ENCODE results near the gene HRAS. TPM values are rescaled to one million over a fixed set of nuclear protein-coding genes. Genes with fewer than 3 reads are reported as not detected.

Gene HRAS
- total and polyA plus RNA-seq, 10 of the 15 experiments (the other 5 are each of a cell fraction or from before 2014, with no cell fraction given), result 2.8 to 72.4 (median 31.7) TPM

DNA sequence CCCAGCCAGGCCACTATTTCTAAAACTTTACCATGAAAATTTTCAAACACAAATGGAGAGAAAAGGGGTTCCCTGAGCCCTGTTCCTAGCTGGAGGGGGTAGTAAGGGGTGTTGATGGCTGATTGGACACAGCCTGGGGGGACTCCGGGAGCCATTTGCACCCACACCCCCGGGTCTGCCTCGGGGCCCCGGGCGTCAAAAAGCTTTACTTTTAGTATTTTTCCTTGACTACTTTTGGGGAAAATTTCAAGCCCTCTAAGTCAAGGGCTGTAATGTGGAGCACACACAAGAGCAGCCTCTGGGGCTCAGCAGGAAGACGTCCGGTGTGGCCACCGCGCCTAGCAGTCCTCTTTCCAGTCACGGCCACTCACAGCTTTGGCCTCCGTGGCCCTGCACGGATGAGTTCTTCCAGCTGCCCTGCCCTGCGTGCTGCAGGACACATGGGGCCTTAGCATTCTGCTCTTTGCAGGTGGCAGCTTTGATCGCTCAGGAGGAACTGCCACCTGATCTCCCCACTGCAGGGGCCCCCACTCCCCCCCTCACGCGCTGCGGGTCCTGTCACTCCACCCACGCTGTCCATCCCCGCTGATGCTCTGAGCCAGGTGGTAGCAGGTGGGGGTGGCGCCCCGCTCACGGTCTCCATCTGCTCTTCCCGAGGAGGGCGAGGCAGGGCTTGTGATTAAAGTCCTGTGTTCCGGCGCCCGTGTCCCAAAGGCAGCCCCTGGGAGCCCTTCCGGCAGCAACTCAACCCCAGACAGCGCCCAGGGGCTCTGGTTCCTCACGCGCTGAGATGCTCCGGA is 42.7 kb downstream of the HRAS start (continued):
- TF ChIP-seq CREB1 (IDR thresholded peaks at IDR 0.05; ENCODE audit: low read depth), result no peak
- peak; percentile 40; the same call in 1 of the 2 replicates for TF ChIP-seq POLR2A (IDR thresholded peaks at IDR 0.05; ENCODE audit: low read depth, low read length)
- TF ChIP-seq SUZ12 (IDR thresholded peaks at IDR 0.05; ENCODE audit: unreplicated experiment), result no peak
- TF ChIP-seq ELK1 (IDR thresholded peaks at IDR 0.05; ENCODE audit: low read depth, low read length), result no peak
- TF ChIP-seq ZBED1 (IDR thresholded peaks at IDR 0.05; ENCODE audit: borderline replicate concordance), result no peak
- TF ChIP-seq RAD21 (IDR thresholded peaks at IDR 0.05; ENCODE audit: insufficient read depth, low read depth, low read length), result no peak
- no peak for TF ChIP-seq ZNF217 (IDR thresholded peaks at IDR 0.05)
- TF ChIP-seq ZSCAN29 (IDR thresholded peaks at IDR 0.05), result no peak
- TF ChIP-seq WRNIP1 (IDR thresholded peaks at IDR 0.05; ENCODE audit: borderline replicate concordance, low read depth, low read length), result no peak
- TF ChIP-seq SIN3A (IDR thresholded peaks at IDR 0.05; ENCODE audit: low read depth, low read length), result no peak
- TF ChIP-seq, protein P1, sequence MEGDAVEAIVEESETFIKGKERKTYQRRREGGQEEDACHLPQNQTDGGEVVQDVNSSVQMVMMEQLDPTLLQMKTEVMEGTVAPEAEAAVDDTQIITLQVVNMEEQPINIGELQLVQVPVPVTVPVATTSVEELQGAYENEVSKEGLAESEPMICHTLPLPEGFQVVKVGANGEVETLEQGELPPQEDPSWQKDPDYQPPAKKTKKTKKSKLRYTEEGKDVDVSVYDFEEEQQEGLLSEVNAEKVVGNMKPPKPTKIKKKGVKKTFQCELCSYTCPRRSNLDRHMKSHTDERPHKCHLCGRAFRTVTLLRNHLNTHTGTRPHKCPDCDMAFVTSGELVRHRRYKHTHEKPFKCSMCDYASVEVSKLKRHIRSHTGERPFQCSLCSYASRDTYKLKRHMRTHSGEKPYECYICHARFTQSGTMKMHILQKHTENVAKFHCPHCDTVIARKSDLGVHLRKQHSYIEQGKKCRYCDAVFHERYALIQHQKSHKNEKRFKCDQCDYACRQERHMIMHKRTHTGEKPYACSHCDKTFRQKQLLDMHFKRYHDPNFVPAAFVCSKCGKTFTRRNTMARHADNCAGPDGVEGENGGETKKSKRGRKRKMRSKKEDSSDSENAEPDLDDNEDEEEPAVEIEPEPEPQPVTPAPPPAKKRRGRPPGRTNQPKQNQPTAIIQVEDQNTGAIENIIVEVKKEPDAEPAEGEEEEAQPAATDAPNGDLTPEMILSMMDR (IDR thresholded peaks at IDR 0.05 in 2 of 3, conservative IDR thresholded peaks at IDR 0.05 in 1 of 3; ENCODE audit: control insufficient read depth in 2 of 3, extremely low read depth in 1 of 3, insufficient read depth in 1 of 3, low read depth in 3 of 3, low read length in 3 of 3), result no peak
- no peak for TF ChIP-seq ETV6 (conservative IDR thresholded peaks at IDR 0.05 in 1 of 2, IDR thresholded peaks at IDR 0.05 in 1 of 2; ENCODE audit: borderline replicate concordance in 1 of 2, low read depth in 1 of 2)
- no peak for TF ChIP-seq FOS (IDR thresholded peaks at IDR 0.05; ENCODE audit: borderline replicate concordance, extremely low read depth, insufficient read length)
